Neutrophil (primary cell): ENCODE measurements around the gene SENP5.
"Not testable (repeated sequence)": the region's sequence is repeated elsewhere in the genome, so short reads cannot be mapped to it uniquely, and the experiment has no call there.

Source experiments
- H3K27ac ChIP-seq: fragments of 200-600 bp; sonication (generic); 2 replicates; pipeline ENCODE4 v1.5.1; 2016; ENCODE audit warnings: mild to moderate bottlenecking, moderate library complexity
- H3K27me3 ChIP-seq: fragments of 200-600 bp; sonication (generic); 2 replicates; pipeline ENCODE4 v1.6.0; 2016; ENCODE audit warnings: mild to moderate bottlenecking
- H3K36me3 ChIP-seq: fragments of 200-600 bp; sonication (generic); 2 replicates; pipeline ENCODE4 v1.5.1; 2017
- H3K4me1 ChIP-seq, 2 experiments: fragments of 200-600 bp in 1 of 2; sonication (generic) in 1 of 2; 1 replicate in 1 of 2; 2 replicates in 1 of 2; pipeline versions ENCODE4 v1.5.1 to v1.6.1; 2013 to 2016; ENCODE audit warnings: low read depth in 1 of 2, low read length in 1 of 2, mild to moderate bottlenecking in 1 of 2, moderate library complexity in 1 of 2; ENCODE audit not compliant: control insufficient read depth in 1 of 2, insufficient read depth in 1 of 2
- H3K4me3 ChIP-seq, 2 experiments: fragments of 200-600 bp in 1 of 2; sonication (generic) in 1 of 2; 1 replicate in 1 of 2; 2 replicates in 1 of 2; pipeline ENCODE4 v1.5.1; 2013 to 2016; ENCODE audit warnings: low read depth in 1 of 2, low read length in 1 of 2, mild to moderate bottlenecking in 1 of 2, moderate library complexity in 1 of 2
- H3K9me3 ChIP-seq: fragments of 200-600 bp; sonication (generic); 2 replicates; pipeline ENCODE4 v1.5.1; 2016
- TF ChIP-seq, protein P1 (sequence below): fragments of 200-600 bp; sonication (generic); IDR thresholded peaks from 2 replicates; pipeline ENCODE4 v1.5.1; 2016; ENCODE audit warnings: antibody characterized with exemption

The SENP5 gene

DNA sequence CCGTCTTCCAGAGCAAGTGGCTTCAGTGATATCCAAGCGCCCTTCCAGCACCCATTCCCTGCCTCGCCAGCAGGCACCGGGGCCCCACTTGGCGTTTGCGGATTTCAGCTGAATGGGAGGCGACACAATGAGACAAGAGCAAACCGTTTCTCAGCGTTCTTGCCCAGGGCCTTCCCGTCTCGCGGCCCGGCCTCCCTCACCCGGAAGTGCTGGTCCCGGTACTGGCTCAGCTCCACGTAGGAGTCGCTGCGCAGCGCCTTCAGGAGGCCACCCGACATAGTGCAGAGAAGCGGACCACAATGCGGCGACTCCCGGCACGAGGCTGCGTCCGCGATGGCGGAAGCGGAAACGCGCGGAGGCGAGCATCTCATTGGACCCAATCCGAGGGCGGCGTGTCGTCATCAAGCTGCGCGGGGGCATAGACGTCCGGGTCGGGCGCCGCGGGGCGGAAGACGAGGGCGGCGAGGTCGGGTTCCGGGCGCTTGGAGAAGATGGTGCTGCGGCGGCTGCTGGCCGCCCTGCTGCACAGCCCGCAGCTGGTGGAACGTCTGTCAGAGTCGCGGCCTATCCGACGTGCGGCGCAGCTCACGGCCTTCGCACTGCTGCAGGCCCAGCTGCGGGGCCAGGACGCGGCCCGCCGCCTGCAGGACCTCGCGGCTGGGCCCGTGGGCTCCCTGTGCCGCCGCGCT is 74.7 kb downstream of the SENP5 start, which contains the start of gene NCBP2:
TSS of gene NCBP2 (minus strand) at position 303 of the 689 bp plus-strand sequence. CDS start at position 278, 25 bp downstream.
- TF ChIP-seq, protein P1, sequence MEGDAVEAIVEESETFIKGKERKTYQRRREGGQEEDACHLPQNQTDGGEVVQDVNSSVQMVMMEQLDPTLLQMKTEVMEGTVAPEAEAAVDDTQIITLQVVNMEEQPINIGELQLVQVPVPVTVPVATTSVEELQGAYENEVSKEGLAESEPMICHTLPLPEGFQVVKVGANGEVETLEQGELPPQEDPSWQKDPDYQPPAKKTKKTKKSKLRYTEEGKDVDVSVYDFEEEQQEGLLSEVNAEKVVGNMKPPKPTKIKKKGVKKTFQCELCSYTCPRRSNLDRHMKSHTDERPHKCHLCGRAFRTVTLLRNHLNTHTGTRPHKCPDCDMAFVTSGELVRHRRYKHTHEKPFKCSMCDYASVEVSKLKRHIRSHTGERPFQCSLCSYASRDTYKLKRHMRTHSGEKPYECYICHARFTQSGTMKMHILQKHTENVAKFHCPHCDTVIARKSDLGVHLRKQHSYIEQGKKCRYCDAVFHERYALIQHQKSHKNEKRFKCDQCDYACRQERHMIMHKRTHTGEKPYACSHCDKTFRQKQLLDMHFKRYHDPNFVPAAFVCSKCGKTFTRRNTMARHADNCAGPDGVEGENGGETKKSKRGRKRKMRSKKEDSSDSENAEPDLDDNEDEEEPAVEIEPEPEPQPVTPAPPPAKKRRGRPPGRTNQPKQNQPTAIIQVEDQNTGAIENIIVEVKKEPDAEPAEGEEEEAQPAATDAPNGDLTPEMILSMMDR: peak; percentile 83
- H3K4me1 ChIP-seq: peaks cover 21 to 28% of the 10 kb centered on the region in 2 experiments
- peaks cover 7% of the 10 kb centered on the region for H3K36me3 ChIP-seq
- no peaks in the 10 kb centered on the region for H3K27me3 ChIP-seq
- H3K27ac ChIP-seq: peak within 1 kb of the TSS; percentile 86
- no peaks in the 10 kb centered on the region for H3K9me3 ChIP-seq
- H3K4me3 ChIP-seq: peak within 1 kb of the TSS; percentile 89 to 97

DNA sequence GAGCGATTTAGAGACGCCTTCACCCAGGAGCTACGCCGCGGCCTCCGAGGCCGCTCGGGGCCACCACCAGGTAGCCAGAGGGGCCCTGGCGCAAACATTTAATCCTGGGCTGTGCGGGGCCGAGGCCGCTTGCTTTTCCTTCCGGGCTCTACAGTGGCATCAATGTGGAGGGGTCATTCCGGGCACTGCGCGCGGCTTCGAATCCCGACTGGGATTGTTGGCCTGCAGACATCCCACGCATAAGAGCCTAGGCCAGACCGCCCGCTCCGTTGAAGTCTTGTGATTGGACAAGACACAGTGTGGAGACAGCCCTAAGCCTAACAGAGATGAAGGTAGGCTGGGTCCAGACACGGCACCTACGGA is 75.2 kb downstream of the SENP5 start:
- Histone ChIP-seq H3K36me3 (peaks cover 2% of the 10 kb centered on the region), H3K9me3 (no peaks in the 10 kb centered on the region), H3K27ac (peak overlapping the region; percentile 86), H3K27me3 (no peaks in the 10 kb centered on the region), H3K4me1 (peaks cover 21 to 28% of the 10 kb centered on the region in 2 experiments), H3K4me3 (peak overlapping the region; percentile 89 to 97)
- TF ChIP-seq, protein P1: no peak

DNA sequence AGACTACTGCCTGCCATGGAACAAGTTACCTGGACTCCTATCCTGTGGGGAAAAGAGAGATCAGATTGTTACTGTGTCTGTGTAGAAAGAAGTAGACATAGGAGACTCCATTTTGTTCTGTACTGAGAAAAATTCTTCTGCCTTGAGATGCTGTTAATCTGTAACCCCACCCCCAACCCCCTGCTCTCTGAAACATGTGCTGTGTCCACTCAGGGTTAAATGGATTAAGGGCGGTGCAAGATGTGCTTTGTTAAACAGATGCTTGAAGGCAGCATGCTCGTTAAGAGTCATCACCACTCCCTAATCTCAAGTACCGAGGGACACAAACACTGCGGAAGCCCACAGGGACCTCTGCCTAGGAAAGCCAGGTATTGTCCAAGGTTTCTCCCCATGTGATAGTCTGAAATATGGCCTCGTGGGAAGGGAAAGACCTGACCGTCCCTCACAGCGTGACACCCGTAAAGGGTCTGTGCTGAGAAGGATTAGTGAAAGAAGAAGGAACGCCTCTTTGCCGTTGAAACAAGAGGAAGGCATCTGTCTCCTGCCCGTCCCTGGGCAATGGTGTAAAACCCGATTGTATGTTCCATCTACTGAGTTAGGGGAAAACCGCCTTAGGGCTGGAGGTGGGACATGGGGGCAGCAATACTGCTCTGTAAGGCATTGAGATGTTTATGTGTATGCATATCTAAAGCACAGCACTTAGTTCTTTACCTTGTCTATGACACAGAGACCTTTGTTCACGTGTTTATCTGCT is 76.5 kb downstream of the SENP5 start:
- H3K4me3 ChIP-seq: not testable (repeated sequence)
- peaks cover 21 to 28% of the 10 kb centered on the region in 2 experiments for H3K4me1 ChIP-seq

DNA sequence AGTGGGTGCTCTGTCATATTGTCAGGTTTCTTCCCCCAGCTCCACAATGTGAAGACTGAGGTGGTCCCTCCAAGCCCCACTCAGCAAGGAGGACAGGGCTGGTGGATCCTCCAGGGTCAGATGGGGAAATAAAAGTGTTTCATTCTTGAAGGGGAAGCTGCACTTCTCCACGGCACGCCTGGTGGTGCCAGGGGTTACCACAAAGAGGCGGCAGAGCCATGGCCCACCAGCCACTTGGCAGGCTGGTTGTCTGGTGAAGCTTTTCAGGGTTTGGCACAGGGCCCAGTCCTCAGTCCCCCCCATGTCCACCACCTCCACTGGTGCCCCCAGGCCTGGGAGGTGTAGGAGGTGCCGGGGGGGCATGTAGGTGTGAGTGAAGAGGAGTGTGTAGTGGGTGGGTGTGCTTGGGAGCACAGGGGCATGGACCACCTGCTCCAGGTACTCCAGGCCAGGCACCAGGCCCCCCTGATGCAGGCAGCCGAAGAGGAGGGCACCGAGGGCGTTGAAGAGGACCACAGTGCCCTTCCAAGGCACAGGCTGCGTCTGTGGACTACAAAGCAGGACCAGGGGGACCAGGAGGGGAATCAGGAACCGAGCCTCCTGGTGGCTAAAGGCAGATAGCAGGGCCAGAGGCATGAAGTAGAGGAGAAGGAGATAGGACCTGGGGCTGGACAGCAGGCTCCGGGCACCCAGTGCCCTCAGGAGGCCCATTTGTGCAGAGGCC is 79.6 kb downstream of the SENP5 start:
- TF ChIP-seq, protein P1: no peak
- Histone ChIP-seq H3K36me3 (no peaks in the 10 kb centered on the region), H3K9me3 (no peaks in the 10 kb centered on the region), H3K4me3 (no peak overlapping the region), H3K27ac (no peak overlapping the region), H3K4me1 (peaks cover 9 to 11% of the 10 kb centered on the region in 2 experiments), H3K27me3 (no peaks in the 10 kb centered on the region)

More for the DNA sequence above, 76.5 kb downstream of the SENP5 start:
- not testable (repeated sequence) for H3K36me3 ChIP-seq, H3K27ac ChIP-seq, H3K9me3 ChIP-seq, H3K27me3 ChIP-seq

DNA sequence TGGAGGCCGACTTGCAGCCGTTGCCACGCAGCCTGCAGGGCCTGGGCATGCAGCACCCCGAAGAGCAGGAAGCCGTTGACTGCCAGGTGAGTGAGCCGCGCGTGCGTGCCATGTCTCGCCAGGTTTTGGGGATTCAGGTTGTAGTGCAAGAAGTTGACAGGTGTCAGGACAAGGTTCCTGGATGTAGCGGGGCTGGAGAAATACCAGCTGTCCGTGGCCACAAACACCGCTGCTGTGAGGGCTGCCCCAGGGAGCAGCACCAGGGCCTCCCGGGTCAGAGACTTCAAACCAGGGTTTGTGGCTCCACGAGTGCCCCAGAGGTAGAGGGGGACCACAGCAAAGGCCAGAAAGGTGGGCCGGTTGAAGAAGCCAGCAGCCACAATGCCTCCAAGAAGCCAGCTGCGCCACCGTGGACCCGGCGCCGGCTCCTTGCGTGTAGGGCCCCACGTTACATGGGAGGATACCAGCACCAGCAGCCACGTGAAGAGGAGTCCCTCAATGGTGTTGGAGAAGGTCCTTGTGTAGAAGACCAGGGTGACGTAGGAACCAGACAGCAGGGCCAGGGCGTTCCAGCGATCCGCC is 80.2 kb downstream of the SENP5 start:
- Histone ChIP-seq H3K4me1 (peaks cover 7 to 9% of the 10 kb centered on the region in 2 experiments), H3K9me3 (no peaks in the 10 kb centered on the region), H3K27me3 (no peaks in the 10 kb centered on the region), H3K36me3 (no peaks in the 10 kb centered on the region), H3K27ac (no peak overlapping the region), H3K4me3 (no peak overlapping the region)
- TF ChIP-seq, protein P1: no peak
